SH-SY5Y (cell line): ENCODE results near the gene ROBO1.

Source experiments
- GATA2 ChIP-seq: IDR thresholded peaks from 2 replicates; pipeline ENCODE4 v1.6.1; 2011; ENCODE audit warnings: mild to moderate bottlenecking, low read depth, low read length
- GATA3 ChIP-seq: IDR thresholded peaks from 2 replicates; pipeline ENCODE4 v1.6.1; 2011; ENCODE audit warnings: low read depth, mild to moderate bottlenecking, low read length, moderate library complexity

- TF ChIP-seq GATA3, result no peak
- no peak for TF ChIP-seq GATA2
Observed at GRCh38 chr3:78762121-78762520, 1005.7 kb downstream of the ROBO1 start.
